Uterus (tissue), 4 donors: Measurements from ENCODE around the gene PSTPIP1. TPM values are rescaled to one million over a fixed set of nuclear protein-coding genes. Genes with fewer than 3 reads are reported as not detected.

ENCODE experiments used
- DNase-seq, 2 donors: peaks; one replicate each; pipeline ENCODE4 v3.0.0-alpha.2; 2019 to 2020
- H3K27ac ChIP-seq, 2 donors: fragments of 200-600 bp; sonication (generic); 1 replicate in 1 of 2; 2 replicates in 1 of 2; pipeline ENCODE4 v1.5.1; 2016 to 2018
- H3K27me3 ChIP-seq, 2 donors: fragments of 200-600 bp; sonication (generic); one replicate each; pipeline ENCODE4 v1.5.1; 2018 to 2019; ENCODE audit warnings: control low read depth in 1 of 2
- H3K36me3 ChIP-seq, 2 donors: fragments of 200-600 bp; sonication (generic); one replicate each; pipeline ENCODE4 v1.5.1; 2019; ENCODE audit warnings: control low read depth in 1 of 2
- H3K4me1 ChIP-seq, 2 donors: fragments of 200-600 bp; sonication (generic); one replicate each; pipeline ENCODE4 v1.5.1; 2018 to 2019; ENCODE audit warnings: control low read depth in 1 of 2
- H3K4me3 ChIP-seq, 2 donors: fragments of 200-600 bp; sonication (generic); 1 replicate in 1 of 2; 2 replicates in 1 of 2; pipeline ENCODE4 v1.5.1; 2018 to 2019; ENCODE audit warnings: mild to moderate bottlenecking in 1 of 2
- H3K9me3 ChIP-seq, 2 donors: fragments of 200-600 bp; sonication (generic); one replicate each; pipeline ENCODE4 v1.5.1; 2019; ENCODE audit warnings: control low read depth in 1 of 2
- CTCF ChIP-seq, 4 experiments: fragments of 200-600 bp in 2 of 4; fragments of 450-650 bp in 2 of 4; sonication (generic) in 2 of 4; IDR thresholded peaks; one replicate each; pipeline ENCODE4 v1.5.1; 2016 to 2019; ENCODE audit warnings: antibody characterized with exemption in 4 of 4, mild to moderate bottlenecking in 2 of 4, moderate library complexity in 1 of 4
- POLR2A ChIP-seq, 2 donors: fragments of 450-650 bp; IDR thresholded peaks; one replicate each; pipeline ENCODE4 v1.6.1; 2016; ENCODE audit warnings: antibody characterized with exemption in 2 of 2, mild to moderate bottlenecking in 1 of 2, moderate library complexity in 1 of 2
- intact Hi-C: fragments of 100-400 bp; cut with DNase I; formaldehyde crosslinking; loops from one replicate; pipeline ENCODE4 v1.15.1; 2023; ENCODE audit warnings: low total_unique reads
- total RNA-seq, 4 donors: library from RNA; depleted of rRNA in 3 of 4; stranded (reverse); fragments of >200 nt in 3 of 4; gene quantifications; one replicate each; pipeline versions ENCODE4 v1.1.0 to v1.2.4, GENCODE V29; 2014 to 2023
- donor health status: DM: yes; HTN: yes; CAD: no.

The PSTPIP1 gene
- total RNA-seq, 4 donors from 2014 or later: 1.3 to 10.0 (median 4.7) TPM; not detected in 1

GRCh38 chr15:76974456-76975036, 20.4 kb upstream of the PSTPIP1 start:
- Histone ChIP-seq H3K9me3 (no peaks in the 10 kb centered on the region), H3K27ac (no peak overlapping the region), H3K4me3 (no peak overlapping the region), H3K4me1 (no peaks in the 10 kb centered on the region), H3K27me3 (no peaks in the 10 kb centered on the region), H3K36me3 (no peaks in the 10 kb centered on the region)
- DNase-seq: no peak
- no peak for TF ChIP-seq POLR2A (IDR thresholded peaks at IDR 0.05)
- no peak for TF ChIP-seq CTCF (IDR thresholded peaks at IDR 0.05)
- intact Hi-C loops: no loop called here

- TF ChIP-seq POLR2A (IDR thresholded peaks at IDR 0.05) (no peak), CTCF (IDR thresholded peaks at IDR 0.05) (no peak)
- H3K27me3 ChIP-seq: no peaks in the 10 kb centered on the region
- H3K36me3 ChIP-seq: no peaks in the 10 kb centered on the region
- no peak for DNase-seq
- H3K9me3 ChIP-seq: no peaks in the 10 kb centered on the region
- H3K4me1 ChIP-seq: no peaks in the 10 kb centered on the region
- intact Hi-C loops: no loop called here
- no peak overlapping the region for H3K4me3 ChIP-seq
- no peak overlapping the region for H3K27ac ChIP-seq
Measured at GRCh38 chr15:76976141-76976540, 18.8 kb upstream of the PSTPIP1 start.

GRCh38 chr15:76976572-76977270, 18.2 kb upstream of the PSTPIP1 start:
- H3K27ac ChIP-seq: no peak overlapping the region
- H3K36me3 ChIP-seq: no peaks in the 10 kb centered on the region
- H3K4me3 ChIP-seq: no peak overlapping the region
- H3K4me1 ChIP-seq: no peaks in the 10 kb centered on the region
- H3K27me3 ChIP-seq: no peaks in the 10 kb centered on the region
- DNase-seq: no peak
- TF ChIP-seq POLR2A (IDR thresholded peaks at IDR 0.05) (no peak), CTCF (IDR thresholded peaks at IDR 0.05) (no peak)
- no peaks in the 10 kb centered on the region for H3K9me3 ChIP-seq
- intact Hi-C loops: no loop called here

GRCh38 chr15:76978522-76979330, 16.2 kb upstream of the PSTPIP1 start:
- Histone ChIP-seq H3K4me3 (no peak overlapping the region), H3K27ac (no peak overlapping the region), H3K36me3 (no peaks in the 10 kb centered on the region), H3K9me3 (no peaks in the 10 kb centered on the region), H3K4me1 (no peaks in the 10 kb centered on the region), H3K27me3 (no peaks in the 10 kb centered on the region)
- intact Hi-C loops: no loop called here
- TF ChIP-seq POLR2A (IDR thresholded peaks at IDR 0.05) (no peak), CTCF (IDR thresholded peaks at IDR 0.05) (no peak)
- DNase-seq: no peak
